C4-2B (cell line): ENCODE results near the gene APOL3.

Experiments
- ZFX ChIP-seq: fragments of 450-650 bp; IDR thresholded peaks from 2 replicates; pipeline ENCODE4 v1.6.1; 2017
- TF ChIP-seq, protein P1 (sequence below): fragments of 450-650 bp; conservative IDR thresholded peaks from 2 replicates; pipeline ENCODE4 v1.5.1; 2017; ENCODE audit warnings: mild to moderate bottlenecking

DNA sequence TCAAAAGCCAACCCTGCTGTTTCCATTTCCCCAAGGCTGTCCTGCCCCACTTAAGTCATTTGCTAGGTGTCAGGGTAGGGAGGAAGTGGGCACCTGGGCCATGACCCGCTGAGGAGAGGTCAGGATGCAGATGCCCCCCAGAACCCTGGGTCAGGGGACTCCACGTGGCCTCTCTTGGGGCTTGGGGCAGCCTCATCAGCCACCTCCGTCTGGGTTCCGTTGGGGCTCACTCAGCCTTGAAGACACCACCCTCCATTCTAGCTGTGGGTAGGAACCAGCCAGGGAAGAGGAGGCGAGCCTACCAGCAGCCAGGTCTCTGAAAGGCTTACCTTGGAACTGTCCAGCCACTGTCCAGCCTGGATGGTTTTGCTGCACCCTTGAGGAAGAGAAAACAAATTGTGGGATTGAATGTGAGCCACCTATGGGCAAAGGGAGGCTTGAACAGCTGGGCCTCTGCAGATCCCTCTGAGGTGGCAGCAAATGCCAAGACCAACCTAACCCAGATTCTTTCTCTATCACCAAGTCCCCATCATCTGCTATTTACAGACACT is 38.5 kb upstream of the APOL3 start:
- TF ChIP-seq, protein P1, sequence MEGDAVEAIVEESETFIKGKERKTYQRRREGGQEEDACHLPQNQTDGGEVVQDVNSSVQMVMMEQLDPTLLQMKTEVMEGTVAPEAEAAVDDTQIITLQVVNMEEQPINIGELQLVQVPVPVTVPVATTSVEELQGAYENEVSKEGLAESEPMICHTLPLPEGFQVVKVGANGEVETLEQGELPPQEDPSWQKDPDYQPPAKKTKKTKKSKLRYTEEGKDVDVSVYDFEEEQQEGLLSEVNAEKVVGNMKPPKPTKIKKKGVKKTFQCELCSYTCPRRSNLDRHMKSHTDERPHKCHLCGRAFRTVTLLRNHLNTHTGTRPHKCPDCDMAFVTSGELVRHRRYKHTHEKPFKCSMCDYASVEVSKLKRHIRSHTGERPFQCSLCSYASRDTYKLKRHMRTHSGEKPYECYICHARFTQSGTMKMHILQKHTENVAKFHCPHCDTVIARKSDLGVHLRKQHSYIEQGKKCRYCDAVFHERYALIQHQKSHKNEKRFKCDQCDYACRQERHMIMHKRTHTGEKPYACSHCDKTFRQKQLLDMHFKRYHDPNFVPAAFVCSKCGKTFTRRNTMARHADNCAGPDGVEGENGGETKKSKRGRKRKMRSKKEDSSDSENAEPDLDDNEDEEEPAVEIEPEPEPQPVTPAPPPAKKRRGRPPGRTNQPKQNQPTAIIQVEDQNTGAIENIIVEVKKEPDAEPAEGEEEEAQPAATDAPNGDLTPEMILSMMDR = no peak
- TF ChIP-seq ZFX = no peak
